ENCODE data around the gene WASHC2C. TPM values are rescaled to one million over a fixed set of nuclear protein-coding genes. Genes with fewer than 3 reads are reported as not detected.
"Not testable (repeated sequence)": the region's sequence is repeated elsewhere in the genome, so short reads cannot be mapped to it uniquely, and the experiment has no call there.

WASHC2C gene
- total and polyA plus RNA-seq, 4 experiments from 2014 or later, result 4.2 to 77.2 (median 52.6) TPM

GRCh38 chr10:45820107-45820830 lies 93.2 kb downstream of the WASHC2C start:
- H3K27ac ChIP-seq (ENCODE audit: low read depth, low read length); H3K27me3 Mint-ChIP-seq; POLR2A ChIA-PET (ENCODE audit: partially characterized antibody); H3K9me3 Mint-ChIP-seq; CTCF ChIA-PET (ENCODE audit: partially characterized antibody); H3K27ac Mint-ChIP-seq; H3K27me3 ChIP-seq (ENCODE audit: insufficient read depth, low read length); H3K4me3 Mint-ChIP-seq; H3K4me3 ChIP-seq (ENCODE audit: low read length in 2 of 2); intact Hi-C loops (cut with micrococcal nuclease); H3K9me3 ChIP-seq (ENCODE audit: control insufficient read depth in 1 of 2, low read length in 2 of 2); H3K36me3 ChIP-seq (ENCODE audit: insufficient read depth, low read length); H3K4me1 Mint-ChIP-seq; H3K36me3 Mint-ChIP-seq; H3K4me1 ChIP-seq (ENCODE audit: insufficient read depth, low read length): not testable (repeated sequence)
- peak in 1 of 5 donors; percentile 4 for DNase-seq

- intact Hi-C loops (cut with micrococcal nuclease); CTCF ChIA-PET (ENCODE audit: partially characterized antibody); H3K4me3 Mint-ChIP-seq; H3K36me3 Mint-ChIP-seq; H3K4me1 Mint-ChIP-seq; H3K27ac Mint-ChIP-seq; H3K27ac ChIP-seq (ENCODE audit: low read depth, low read length); DNase-seq; H3K27me3 Mint-ChIP-seq; H3K4me3 ChIP-seq (ENCODE audit: low read length in 2 of 2); H3K36me3 ChIP-seq (ENCODE audit: insufficient read depth, low read length); POLR2A ChIA-PET (ENCODE audit: partially characterized antibody); H3K27me3 ChIP-seq (ENCODE audit: insufficient read depth, low read length); H3K9me3 ChIP-seq (ENCODE audit: control insufficient read depth in 1 of 2, low read length in 2 of 2); H3K4me1 ChIP-seq (ENCODE audit: insufficient read depth, low read length); H3K9me3 Mint-ChIP-seq: not testable (repeated sequence)
These were observed 95.9 kb downstream of the WASHC2C start for GRCh38 chr10:45822918-45823317.

Other genes starting within 250 kb of the WASHC2C start
- gene ZFAND4, start 54.5 kb upstream of the WASHC2C start, total RNA-seq, result 10 to 100 TPM; 25.1 to 28.1 TPM
- 10 to 100 TPM; 17.9 to 24.2 TPM for gene ZFAND4, start 54.5 kb upstream of the WASHC2C start, polyA plus RNA-seq
- gene AGAP4, start 120.2 kb downstream of the WASHC2C start, total RNA-seq, result 10 to 100 TPM; 29.6 to 35.4 TPM
- gene AGAP4, start 120.2 kb downstream of the WASHC2C start, polyA plus RNA-seq, result 1 to 10 TPM in 1 of 2 donors, under 1 TPM in 1; 0.12 to 3.0 TPM
- gene TIMM23, start 245.2 kb downstream of the WASHC2C start, total RNA-seq, result 10 to 100 TPM; 25.0 to 25.5 TPM
- gene TIMM23, start 245.2 kb downstream of the WASHC2C start, polyA plus RNA-seq, result 10 to 100 TPM; 62.8 to 66.6 TPM